GM18505 (cell line): ENCODE data around the gene DNAJB11.

Source experiments
- ATAC-seq: cut with Tn5 transposase; IDR thresholded peaks from one replicate; pipeline ENCODE4 v1.9.1; 2021; ENCODE audit not compliant: unreplicated experiment
- POLR2A ChIP-seq: IDR thresholded peaks from 4 replicates; pipeline ENCODE4 v1.6.1; 2011; ENCODE audit warnings: borderline replicate concordance; ENCODE audit not compliant: insufficient read depth, insufficient read length; ENCODE audit errors: extremely low read depth

The DNAJB11 gene

DNA sequence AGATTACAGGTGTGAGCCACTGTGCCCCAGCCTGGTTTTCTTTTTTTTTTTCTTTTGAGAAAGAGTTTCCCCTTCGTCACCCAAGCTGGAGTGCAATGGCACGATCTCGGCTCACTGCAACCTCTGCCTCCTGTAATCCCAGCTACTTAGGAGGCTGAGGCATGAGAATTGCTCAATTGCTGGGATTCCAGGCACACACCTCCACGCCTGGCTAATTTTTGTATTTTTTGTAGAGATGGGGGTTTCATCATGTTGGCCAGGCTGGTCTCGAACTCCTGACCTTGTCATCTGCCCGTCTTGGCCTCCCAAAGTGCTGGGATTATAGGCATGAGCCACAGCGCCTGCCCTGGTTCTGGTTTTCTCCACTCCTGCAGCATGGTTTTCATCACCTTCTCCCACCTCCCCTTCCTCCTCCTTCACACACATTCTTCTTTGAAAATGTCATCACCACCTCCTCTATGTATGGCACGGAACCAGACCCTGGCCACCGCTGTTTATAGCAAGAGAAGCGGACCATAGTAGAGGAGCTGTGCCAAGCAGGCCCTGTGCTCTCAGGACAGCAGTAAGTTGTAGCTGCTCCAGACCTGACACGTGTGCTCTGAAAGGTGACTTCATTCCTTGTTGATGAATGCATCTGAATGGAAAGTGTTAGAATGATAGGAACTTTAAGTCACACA is 27.7 kb downstream of the DNAJB11 start:
- TF ChIP-seq POLR2A: no peak

DNA sequence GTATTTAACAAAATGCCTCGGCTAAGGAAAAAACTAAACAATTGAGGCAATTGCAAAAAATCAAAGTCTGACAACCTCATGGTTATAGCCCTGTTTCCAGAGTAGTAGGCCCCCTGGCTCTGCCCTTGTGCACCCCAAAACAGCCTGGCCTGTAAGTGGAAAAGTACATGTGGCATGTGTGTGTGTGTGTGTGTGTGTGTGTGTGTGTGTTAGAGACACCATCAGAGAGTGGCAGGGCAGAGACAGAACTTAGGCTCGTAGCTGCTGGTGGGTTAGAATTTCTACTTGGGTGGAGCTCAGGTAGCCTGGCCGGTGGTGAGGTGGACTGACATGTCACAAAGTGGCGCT is 28.2 kb downstream of the DNAJB11 start:
- no peak for ATAC-seq
- no peak for TF ChIP-seq POLR2A

More for the DNA sequence above, 27.7 kb downstream of the DNAJB11 start:
- ATAC-seq: no peak

DNA sequence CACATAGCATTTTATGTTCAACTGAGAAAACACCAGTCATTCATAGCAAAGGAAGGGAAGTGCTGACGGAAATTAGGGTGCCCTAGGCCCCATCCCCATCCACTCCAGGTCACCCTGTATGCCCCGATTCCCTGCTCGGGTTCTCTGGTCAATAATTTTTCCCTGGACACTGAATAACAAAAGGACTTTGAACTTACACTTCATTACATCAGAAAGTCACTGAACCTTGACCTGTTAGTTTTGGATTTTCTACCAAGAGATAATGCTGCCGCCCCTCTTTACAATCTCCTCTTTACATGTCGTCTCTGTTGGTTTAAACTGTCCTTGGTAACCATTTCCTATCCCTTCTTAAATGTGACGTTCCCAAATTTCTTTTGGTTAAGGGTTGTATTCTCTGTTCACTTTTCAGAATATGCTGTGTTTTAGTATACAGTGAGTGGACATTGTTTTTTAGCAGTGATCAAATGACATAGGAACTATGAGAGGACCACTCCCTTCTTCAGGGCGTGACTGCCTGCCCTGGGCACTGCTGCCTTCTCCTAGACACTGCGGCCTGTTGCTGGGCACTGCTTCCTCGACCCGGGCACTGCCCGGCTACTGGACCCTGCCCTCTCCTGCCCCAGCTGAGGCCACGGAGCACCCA is 28.7 kb downstream of the DNAJB11 start:
- no peak for ATAC-seq
- no peak for TF ChIP-seq POLR2A

DNA sequence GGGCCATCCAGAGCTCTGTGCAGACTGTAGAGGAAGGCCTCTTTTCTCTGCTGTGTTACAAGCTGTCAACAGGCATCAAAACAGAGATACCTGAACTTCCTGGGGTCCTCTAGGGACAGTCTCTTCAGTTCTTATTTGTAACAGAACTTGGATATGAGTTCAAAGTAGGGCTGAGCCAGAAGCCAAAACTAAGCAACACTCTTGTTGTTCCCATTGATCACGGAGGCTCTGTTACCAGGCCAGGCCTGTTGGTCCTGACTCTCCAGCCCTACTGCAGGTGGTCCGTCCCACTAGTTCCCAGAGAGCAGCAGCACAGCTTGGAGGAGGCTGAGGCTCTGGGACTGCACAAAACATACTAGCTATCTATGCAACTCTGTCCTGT is 29.3 kb downstream of the DNAJB11 start:
- ATAC-seq: no peak
- no peak for TF ChIP-seq POLR2A

DNA sequence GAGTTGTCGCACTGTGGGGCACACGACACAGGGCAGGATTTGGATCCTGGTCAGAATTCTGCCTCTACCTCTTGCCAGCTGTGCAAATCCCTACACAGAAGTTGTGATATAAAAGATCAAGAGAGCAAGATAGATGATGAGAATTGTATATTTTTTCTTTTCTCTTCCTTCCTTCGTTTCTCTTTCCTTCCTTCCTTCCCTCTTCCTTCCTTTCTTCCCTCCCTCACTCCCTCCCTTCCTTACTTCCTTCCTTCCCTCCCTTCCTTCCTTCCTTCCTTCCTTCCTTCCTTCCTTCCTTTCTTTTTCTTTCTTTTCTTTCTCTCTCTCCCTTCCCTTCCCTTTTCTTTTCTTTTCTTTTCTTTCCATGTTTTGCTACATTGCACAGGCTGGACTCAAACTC is 30.4 kb downstream of the DNAJB11 start:
- no peak for TF ChIP-seq POLR2A
- ATAC-seq: no peak

DNA sequence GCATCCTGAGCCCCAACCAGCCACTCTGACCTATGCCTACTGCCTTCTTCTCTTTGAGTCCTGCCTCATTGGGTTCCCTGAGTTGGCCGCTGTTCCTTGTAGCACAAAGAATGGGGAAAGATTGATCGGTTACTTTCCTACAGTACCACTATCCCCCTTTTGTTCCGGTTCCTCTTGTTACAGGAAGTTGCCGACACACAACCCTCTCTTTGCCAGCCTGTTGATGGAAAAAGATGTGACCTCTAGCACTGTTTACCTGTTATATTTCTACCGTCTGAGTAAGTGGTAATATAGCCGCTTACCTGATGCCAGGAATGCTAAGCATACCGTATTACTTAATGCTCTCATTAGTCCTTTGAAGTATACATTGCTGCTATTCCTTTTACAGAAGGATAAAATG is 32.6 kb downstream of the DNAJB11 start:
- ATAC-seq: no peak
- no peak for TF ChIP-seq POLR2A

DNA sequence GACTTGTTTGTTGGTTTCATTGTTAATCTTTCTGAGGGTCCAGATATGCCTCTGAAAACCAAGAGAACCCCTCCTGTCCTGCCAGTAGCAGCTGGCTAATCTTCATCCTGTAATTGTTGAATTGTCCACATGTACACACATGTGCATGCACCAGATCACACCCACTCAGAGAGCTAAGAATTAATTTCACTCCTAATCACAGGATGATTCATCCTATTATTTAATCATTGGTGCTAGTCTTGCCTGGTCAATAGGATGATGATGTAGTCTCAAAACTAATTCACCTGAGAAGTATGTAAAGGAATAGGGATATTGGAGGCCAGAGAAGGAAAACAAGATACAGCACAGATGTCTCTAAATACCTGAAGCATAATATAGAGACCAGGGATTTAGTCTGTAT is 34.6 kb downstream of the DNAJB11 start:
- TF ChIP-seq POLR2A: no peak
- no peak for ATAC-seq

DNA sequence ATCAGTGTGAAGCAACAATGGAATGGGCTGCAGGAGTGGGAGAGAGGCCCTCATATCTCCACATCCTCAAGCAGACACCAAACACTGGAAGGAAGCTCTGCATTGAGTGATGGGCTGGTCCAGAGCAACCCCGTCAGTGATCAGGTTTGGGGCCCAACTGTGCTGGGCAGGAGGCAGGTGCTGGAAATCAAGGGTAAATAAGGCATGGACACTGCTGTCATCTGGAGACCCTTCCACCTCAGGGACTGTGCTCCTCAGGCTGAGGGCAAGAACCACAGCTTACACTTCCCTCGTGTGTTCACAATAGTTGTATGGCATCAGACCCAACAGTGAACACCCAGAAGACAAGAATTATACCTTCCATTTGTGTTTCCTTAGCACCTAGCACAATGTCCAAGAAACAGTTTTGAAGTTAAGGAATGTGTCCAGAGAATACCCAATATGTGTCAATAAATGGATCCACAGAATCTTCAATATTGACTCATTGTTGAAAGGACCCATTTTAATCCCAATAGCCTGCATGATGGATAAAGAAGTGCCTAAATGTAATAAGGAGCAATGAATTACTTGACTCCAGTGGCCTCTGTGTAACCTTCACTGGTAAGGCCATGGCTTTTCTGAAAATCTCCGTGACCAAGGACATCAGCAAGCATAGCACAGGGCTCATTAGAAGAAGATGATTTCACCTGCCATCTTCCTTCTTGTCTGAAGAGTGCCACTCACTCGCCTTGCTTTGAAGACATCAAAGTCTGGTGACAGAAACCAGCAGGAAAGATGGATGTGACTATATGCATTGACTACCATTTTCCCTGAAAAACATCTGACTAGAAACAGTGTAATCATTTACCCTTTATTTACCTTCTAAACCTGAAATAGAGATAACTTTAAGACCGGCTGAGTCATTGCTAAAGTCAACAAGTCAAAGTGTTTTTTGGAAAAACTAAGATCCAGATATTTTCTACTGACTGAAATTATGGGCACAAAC is 35.3 kb downstream of the DNAJB11 start:
- ATAC-seq: no peak
- no peak for TF ChIP-seq POLR2A

DNA sequence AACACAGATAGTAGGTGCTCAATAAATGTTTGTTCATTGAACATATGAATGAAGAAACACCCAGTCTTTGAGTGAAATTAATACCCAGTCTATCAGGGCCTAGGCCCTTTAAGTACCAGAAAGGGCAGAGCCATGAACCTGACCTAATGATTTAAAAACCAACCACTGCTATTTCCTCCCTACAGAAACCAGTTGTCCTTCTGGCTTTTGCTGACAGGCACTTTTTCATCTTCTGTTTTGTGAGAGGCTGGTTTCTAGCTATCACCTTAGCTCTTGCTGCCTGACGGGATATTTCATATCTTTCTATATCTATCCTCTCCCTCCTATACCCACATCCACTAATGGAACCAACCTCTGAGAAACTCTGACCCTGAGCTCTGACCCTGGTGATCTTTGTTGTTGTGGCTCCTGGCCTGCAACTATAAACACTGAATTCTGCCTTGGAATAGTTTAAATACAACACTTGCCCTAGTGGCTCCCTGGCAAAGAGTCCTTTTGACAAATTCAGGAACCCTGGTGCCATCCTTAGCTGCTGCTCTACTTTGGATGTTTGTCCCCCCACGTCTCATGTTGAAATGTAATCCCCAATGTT is 38.2 kb downstream of the DNAJB11 start:
- TF ChIP-seq POLR2A: no peak
- ATAC-seq: no peak

DNA sequence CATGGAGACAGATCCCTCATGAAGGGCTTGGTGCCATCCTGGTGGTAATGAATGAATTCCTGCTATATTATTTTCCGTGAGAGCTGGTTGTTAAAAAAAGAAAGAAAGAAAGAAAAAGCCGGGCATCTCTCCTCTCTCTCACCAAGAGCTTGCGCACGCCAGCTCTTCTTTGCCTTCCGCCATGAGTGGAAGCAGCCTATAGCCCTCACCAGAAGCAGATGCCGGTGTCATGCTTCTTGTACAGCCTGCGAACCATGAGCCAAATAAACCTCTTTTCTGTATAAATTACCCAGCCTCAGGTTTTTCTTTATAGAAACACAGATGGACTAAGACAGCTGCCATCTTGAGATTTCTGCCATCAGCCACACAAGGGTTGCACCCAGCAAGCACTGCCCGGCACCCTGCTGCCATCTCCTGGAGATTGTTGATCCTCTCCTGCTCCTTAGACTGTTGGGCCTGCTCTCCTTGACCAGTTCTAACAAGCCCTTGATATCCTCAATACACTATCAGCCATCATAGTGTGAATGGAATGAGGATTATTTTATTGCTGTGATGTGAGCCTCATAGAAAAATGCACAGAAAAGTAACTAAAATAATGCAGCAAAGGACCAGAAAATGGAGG is 38.8 kb downstream of the DNAJB11 start:
- TF ChIP-seq POLR2A: no peak
- ATAC-seq: no peak

DNA sequence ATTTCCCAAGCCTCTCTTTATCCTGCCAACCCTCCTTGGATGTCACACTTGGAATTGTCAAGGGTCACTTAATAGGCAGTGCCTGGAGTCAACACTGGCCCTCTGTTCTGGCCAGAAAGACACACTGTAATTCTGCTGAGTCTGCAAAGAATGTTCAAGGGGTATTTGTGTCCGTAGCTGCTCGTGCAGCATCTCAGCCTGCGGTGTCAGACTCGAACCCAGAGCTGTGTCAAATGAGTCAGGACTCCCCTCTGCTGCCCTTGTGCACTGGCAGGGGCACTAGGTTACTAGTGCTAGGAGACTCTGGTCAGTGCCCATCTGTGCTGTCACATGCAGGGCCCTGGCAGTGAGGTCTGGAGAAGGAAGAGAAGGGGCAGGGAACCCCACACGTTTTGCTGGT is 41.5 kb downstream of the DNAJB11 start:
- no peak for ATAC-seq

DNA sequence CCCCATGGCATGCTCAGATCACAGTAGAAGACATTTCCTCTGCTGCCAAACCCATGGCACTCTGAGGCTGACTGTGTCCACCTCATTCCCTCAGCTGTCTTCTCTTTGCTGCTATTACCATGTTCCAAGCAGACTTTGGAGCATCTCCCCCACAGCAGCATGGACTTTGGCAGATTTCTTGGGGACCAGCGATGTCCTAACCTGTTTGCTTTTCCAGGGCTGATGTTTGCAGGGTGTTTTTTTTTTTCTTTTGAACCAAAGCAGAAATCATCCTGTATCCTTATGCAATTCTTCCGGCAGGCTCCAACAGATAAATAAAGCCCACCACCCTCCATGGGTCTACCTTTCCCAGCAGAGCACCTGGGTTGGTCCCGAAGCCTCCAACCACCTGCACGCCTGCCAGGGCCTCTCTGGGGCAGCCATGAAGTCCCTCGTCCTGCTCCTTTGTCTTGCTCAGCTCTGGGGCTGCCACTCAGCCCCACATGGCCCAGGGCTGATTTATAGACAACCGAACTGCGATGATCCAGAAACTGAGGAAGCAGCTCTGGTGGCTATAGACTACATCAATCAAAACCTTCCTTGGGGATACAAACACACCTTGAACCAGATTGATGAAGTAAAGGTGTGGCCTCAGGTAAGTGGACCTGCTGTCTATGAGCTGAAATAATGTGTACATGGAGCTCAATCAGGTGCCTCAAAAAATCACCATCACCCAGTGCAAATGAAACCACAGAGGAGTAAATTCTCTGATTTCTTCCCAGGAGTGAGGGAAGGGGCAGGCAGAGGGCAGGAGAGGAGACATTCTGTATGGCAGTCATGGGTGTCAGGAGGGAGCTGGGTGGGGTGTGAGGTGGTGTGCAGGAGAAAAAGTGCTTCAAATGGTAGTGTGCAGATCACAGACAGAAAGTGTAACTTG is 42.5 kb downstream of the DNAJB11 start, which contains the start of gene AHSG:
Gene AHSG, plus strand, starts transcription at position 340 of the 916 bp plus-strand sequence. Its CDS starts 82 bp downstream, at position 422.
- no peak for ATAC-seq
- TF ChIP-seq POLR2A: no peak

More for the DNA sequence above, 41.5 kb downstream of the DNAJB11 start:
- TF ChIP-seq POLR2A: no peak
